ENCODE data around the gene CEP350. TPM values are rescaled to one million over a fixed set of nuclear protein-coding genes. Genes with fewer than 3 reads are reported as not detected.
A peak's percentile ranks its signal among the peaks of the same experiment; 100 is the strongest.

The CEP350 gene
- total RNA-seq, 1 donor from 2014 or later = 48.7 TPM

GRCh38 chr1:179950651-179951050 lies 4.0 kb upstream of the CEP350 start:
- no peak for TF ChIP-seq CTCF (IDR thresholded peaks at IDR 0.05; ENCODE audit: unreplicated experiment)
- H3K4me1 Mint-ChIP-seq (ENCODE audit: low read depth) = peaks cover 4% of the 10 kb centered on the region
- DNase-seq (ENCODE audit: low spot score, unreplicated experiment) = no peak
- H3K9me3 Mint-ChIP-seq (ENCODE audit: low read depth) = no peaks in the 10 kb centered on the region
- no peaks in the 10 kb centered on the region for H3K27me3 Mint-ChIP-seq
- H3K4me3 Mint-ChIP-seq (ENCODE audit: low read depth) = no peak overlapping the region
- no peak overlapping the region for H3K27ac Mint-ChIP-seq
- no peaks in the 10 kb centered on the region for H3K36me3 Mint-ChIP-seq (ENCODE audit: insufficient read depth)

- H3K4me3 Mint-ChIP-seq (ENCODE audit: low read depth) = no peak overlapping the region
- no peak for TF ChIP-seq CTCF (IDR thresholded peaks at IDR 0.05; ENCODE audit: unreplicated experiment)
- DNase-seq (ENCODE audit: low spot score, unreplicated experiment) = no peak
- no peak overlapping the region for H3K27ac Mint-ChIP-seq
- H3K9me3 Mint-ChIP-seq (ENCODE audit: low read depth) = no peaks in the 10 kb centered on the region
- H3K36me3 Mint-ChIP-seq (ENCODE audit: insufficient read depth) = no peaks in the 10 kb centered on the region
- H3K27me3 Mint-ChIP-seq = no peaks in the 10 kb centered on the region
- peaks cover 13% of the 10 kb centered on the region for H3K4me1 Mint-ChIP-seq (ENCODE audit: low read depth)
Observed at GRCh38 chr1:179951383-179952144, 3.0 kb upstream of the CEP350 start.

GRCh38 chr1:179952186-179952585 lies 2.4 kb upstream of the CEP350 start:
- Mint-ChIP-seq H3K36me3 (ENCODE audit: insufficient read depth) (no peaks in the 10 kb centered on the region), H3K27ac (no peak overlapping the region), H3K9me3 (ENCODE audit: low read depth) (no peaks in the 10 kb centered on the region)

GRCh38 chr1:179953974-179954492 lies 577 bp upstream of the CEP350 start:
- peak overlapping the region; percentile 91 for H3K4me3 Mint-ChIP-seq (ENCODE audit: low read depth)
- peak overlapping the region; percentile 84 for H3K27ac Mint-ChIP-seq
- H3K9me3 Mint-ChIP-seq (ENCODE audit: low read depth) = no peaks in the 10 kb centered on the region
- no peaks in the 10 kb centered on the region for H3K36me3 Mint-ChIP-seq (ENCODE audit: insufficient read depth)
- no peaks in the 10 kb centered on the region for H3K27me3 Mint-ChIP-seq
- peak; percentile 30 for TF ChIP-seq CTCF (IDR thresholded peaks at IDR 0.05; ENCODE audit: unreplicated experiment)
- peaks cover 18% of the 10 kb centered on the region for H3K4me1 Mint-ChIP-seq (ENCODE audit: low read depth)
- no peak for DNase-seq (ENCODE audit: low spot score, unreplicated experiment)

More at GRCh38 chr1:179952186-179952585, 2.4 kb upstream of the CEP350 start:
- Mint-ChIP-seq H3K4me1 (ENCODE audit: low read depth) (peaks cover 17% of the 10 kb centered on the region), H3K4me3 (ENCODE audit: low read depth) (no peak overlapping the region), H3K27me3 (no peaks in the 10 kb centered on the region)
- TF ChIP-seq CTCF (IDR thresholded peaks at IDR 0.05; ENCODE audit: unreplicated experiment) = no peak
- no peak for DNase-seq (ENCODE audit: low spot score, unreplicated experiment)

GRCh38 chr1:179955287-179955680 lies 674 bp downstream of the CEP350 start:
- Mint-ChIP-seq H3K36me3 (ENCODE audit: insufficient read depth) (no peaks in the 10 kb centered on the region), H3K27me3 (no peaks in the 10 kb centered on the region), H3K9me3 (ENCODE audit: low read depth) (no peaks in the 10 kb centered on the region), H3K4me3 (ENCODE audit: low read depth) (peak overlapping the region; percentile 91), H3K27ac (peak overlapping the region; percentile 96), H3K4me1 (ENCODE audit: low read depth) (peaks cover 18% of the 10 kb centered on the region)
- no peak for TF ChIP-seq CTCF (IDR thresholded peaks at IDR 0.05; ENCODE audit: unreplicated experiment)
- DNase-seq (ENCODE audit: low spot score, unreplicated experiment) = no peak

Data from progenitor cell of endocrine pancreas (in vitro differentiated cells).